ENCODE results near the gene PTPN4. TPM values are rescaled to one million over a fixed set of nuclear protein-coding genes. Genes with fewer than 3 reads are reported as not detected.

Gene PTPN4
- total and polyA plus RNA-seq, 9 of the 15 experiments (the other 6 are each of a cell fraction or from before 2014, with no cell fraction given), result 5.0 to 32.8 (median 27.3) TPM

GRCh38 chr2:119721043-119721442 lies 38.7 kb upstream of the PTPN4 start:
- Histone ChIP-seq H3K9me3 (replicated peaks; ENCODE audit: control insufficient read depth, insufficient read depth, low read depth, low read length) (no peaks in the 10 kb centered on the region), H3K9me1 (ENCODE audit: control insufficient read depth, insufficient read depth, low read length) (no peaks in the 10 kb centered on the region), H3K27ac (ENCODE audit: extremely low read depth, low read depth, low read length) (no peak overlapping the region), H3K9ac (ENCODE audit: insufficient read depth in 1 of 2, low read depth in 2 of 2, low read length in 2 of 2) (no peak overlapping the region), H3K4me3 (no peak overlapping the region), H3K36me3 (ENCODE audit: control insufficient read depth, insufficient read depth, low read length) (no peaks in the 10 kb centered on the region), H2AFZ (ENCODE audit: low read depth, low read length) (no peak overlapping the region), H3K27me3 (ENCODE audit: control insufficient read depth in 2 of 2, insufficient read depth in 2 of 2, low read length in 2 of 2) (peaks cover 42 to 51% of the 10 kb centered on the region in 2 experiments; a peak in 4 of 5 replicates), H3K4me2 (ENCODE audit: insufficient read depth, low read length) (no peak overlapping the region), H3K79me2 (ENCODE audit: control insufficient read depth, insufficient read depth, low read length) (no peaks in the 10 kb centered on the region), H3K4me1 (replicated peaks in 1 of 2; ENCODE audit: control insufficient read depth in 2 of 2, insufficient read depth in 2 of 2, low read length in 2 of 2) (no peaks in the 10 kb centered on the region), H4K20me1 (replicated peaks; ENCODE audit: control insufficient read depth, insufficient read depth, low read length) (no peaks in the 10 kb centered on the region)
- no TSS peak for BruUV-seq (replicated peaks)
- ATAC-seq, result no peak
- WGBS (ENCODE audit: insufficient coverage, low coverage, missing lambda C conversion rate), result 0% methylated on average over 1 of the region's 1 CpG
- intact Hi-C loops (cut with micrococcal nuclease) (no loop called here), in situ Hi-C loops (cut with MboI) (no loop called here)
- TF ChIP-seq EP400 (IDR thresholded peaks at IDR 0.05) (no peak), ZNF217 (CRISPR knock-in tag; IDR thresholded peaks at IDR 0.05) (no peak), ZNF184 (CRISPR knock-in tag; IDR thresholded peaks at IDR 0.05) (no peak), GTF2F1 (IDR thresholded peaks at IDR 0.05; ENCODE audit: low read depth, low read length) (no peak), ZNF124 (CRISPR knock-in tag; IDR thresholded peaks at IDR 0.05) (no peak), ZNF445 (CRISPR knock-in tag; IDR thresholded peaks at IDR 0.05; ENCODE audit: low read depth) (no peak), NFIC (IDR thresholded peaks at IDR 0.05) (no peak), MTF1 (CRISPR knock-in tag; IDR thresholded peaks at IDR 0.05; ENCODE audit: borderline replicate concordance) (no peak), CEBPZ (IDR thresholded peaks at IDR 0.05; ENCODE audit: borderline replicate concordance, low read depth, low read length) (no peak), ERF (CRISPR knock-in tag; IDR thresholded peaks at IDR 0.05) (no peak), U2AF2 (optimal IDR thresholded peaks at IDR 0.05; ENCODE audit: low read depth, low read length) (no peak), DDX20 (tag; IDR thresholded peaks at IDR 0.05; ENCODE audit: low read depth) (no peak)
- CTCF ChIA-PET (ENCODE audit: low intra/inter-chr PET ratio), result no interaction called here
- FAIRE-seq, result no peak
- DNase-seq (ENCODE audit: extremely low read depth in 1 of 4, low spot score in 3 of 4), result no peak
- POLR2A ChIA-PET, result interaction anchor here (0.6 kb wide), 2 partner anchors 88 to 454 kb away, joined by 3 to 4 read pairs; no protein-coding TSS in a partner anchor

Measured in K562 (cell line).